Epithelial cell of proximal tubule (primary cell): ENCODE results near the gene ACTN4. TPM values are rescaled to one million over a fixed set of nuclear protein-coding genes. Genes with fewer than 3 reads are reported as not detected.
"Not testable (repeated sequence)": the region's sequence is repeated elsewhere in the genome, so short reads cannot be mapped to it uniquely, and the experiment has no call there.

Experiments used
- DNase-seq: peaks from one replicate; pipeline ENCODE4 v3.0.0-alpha.2; 2011; ENCODE audit warnings: low read depth
- H3K4me3 ChIP-seq: 2 replicates; pipeline ENCODE4 v1.5.1; 2011; ENCODE audit warnings: low read depth, mild to moderate bottlenecking, low read length
- total RNA-seq: library from RNA; depleted of rRNA; stranded (reverse); fragments of >200 nt; gene quantifications from 2 replicates; pipeline ENCODE4 v1.2.3, GENCODE V29; 2015
- TF ChIP-seq, protein P1 (sequence below): conservative IDR thresholded peaks from 2 replicates; pipeline ENCODE4 v1.5.1; 2012; ENCODE audit warnings: low read depth, mild to moderate bottlenecking, low read length

The ACTN4 gene
- total RNA-seq, 1 donor from 2014 or later = 629 TPM

DNA sequence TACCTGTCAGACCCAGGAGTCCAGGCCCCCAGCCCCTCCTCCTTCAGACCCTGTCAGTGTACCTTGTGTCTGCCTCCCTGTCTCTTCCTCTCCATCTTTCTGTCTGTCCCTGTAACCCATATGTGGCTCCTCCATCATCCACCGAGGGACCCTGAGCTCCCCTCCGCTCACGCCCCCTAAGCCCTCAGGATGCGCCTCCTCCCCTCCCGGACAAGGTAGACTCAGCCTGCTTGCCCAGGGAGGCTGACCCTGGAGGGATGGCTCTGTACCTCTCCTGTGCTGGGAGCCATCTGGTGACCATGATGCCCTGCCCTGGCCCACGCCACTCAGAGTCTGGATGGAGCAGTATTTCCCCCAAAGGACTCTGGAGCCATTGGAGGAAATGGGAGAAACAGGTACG is 97.9 kb downstream of the ACTN4 start:
- DNase-seq = no peak
- TF ChIP-seq, protein P1, sequence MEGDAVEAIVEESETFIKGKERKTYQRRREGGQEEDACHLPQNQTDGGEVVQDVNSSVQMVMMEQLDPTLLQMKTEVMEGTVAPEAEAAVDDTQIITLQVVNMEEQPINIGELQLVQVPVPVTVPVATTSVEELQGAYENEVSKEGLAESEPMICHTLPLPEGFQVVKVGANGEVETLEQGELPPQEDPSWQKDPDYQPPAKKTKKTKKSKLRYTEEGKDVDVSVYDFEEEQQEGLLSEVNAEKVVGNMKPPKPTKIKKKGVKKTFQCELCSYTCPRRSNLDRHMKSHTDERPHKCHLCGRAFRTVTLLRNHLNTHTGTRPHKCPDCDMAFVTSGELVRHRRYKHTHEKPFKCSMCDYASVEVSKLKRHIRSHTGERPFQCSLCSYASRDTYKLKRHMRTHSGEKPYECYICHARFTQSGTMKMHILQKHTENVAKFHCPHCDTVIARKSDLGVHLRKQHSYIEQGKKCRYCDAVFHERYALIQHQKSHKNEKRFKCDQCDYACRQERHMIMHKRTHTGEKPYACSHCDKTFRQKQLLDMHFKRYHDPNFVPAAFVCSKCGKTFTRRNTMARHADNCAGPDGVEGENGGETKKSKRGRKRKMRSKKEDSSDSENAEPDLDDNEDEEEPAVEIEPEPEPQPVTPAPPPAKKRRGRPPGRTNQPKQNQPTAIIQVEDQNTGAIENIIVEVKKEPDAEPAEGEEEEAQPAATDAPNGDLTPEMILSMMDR = no peak
- H3K4me3 ChIP-seq = no peak overlapping the region

DNA sequence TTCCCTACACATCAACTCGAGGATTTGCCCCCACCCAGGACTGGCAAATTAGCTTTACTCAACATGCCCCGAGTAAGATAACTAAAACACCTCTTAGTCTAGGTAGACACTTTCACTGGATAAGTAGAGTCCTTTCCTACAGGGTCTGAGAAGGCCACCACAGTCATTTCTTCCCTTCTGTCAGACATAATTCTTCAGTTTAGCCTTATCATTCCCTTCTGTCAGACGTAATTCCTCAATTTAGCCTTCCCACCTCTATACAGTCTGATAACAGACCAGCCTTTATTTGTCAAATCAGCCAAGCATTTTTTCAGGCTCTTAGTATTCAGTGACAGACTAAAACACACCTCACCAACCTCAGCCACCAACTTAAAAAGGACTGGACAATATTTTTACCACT is 106.3 kb downstream of the ACTN4 start:
- not testable (repeated sequence) for H3K4me3 ChIP-seq, DNase-seq

DNA sequence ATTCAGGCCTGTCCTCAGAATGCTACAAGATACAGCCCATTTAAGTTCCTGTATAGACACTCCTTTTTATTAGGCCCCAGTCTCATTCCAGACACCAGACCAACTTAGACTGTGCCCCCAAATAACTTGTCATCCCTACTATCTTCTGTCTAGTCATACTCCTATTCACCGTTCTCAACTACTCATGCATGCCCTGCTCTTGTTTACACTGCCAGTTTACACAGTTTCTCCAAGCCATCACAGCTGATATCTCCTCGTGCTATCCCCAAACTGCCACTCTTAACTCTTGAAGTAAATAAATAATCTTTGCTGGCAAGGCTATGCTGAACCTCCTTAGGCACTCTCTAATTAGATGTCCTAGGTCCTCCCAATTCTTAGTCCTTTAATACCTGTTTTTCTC is 106.7 kb downstream of the ACTN4 start:
- not testable (repeated sequence) for H3K4me3 ChIP-seq, DNase-seq

DNA sequence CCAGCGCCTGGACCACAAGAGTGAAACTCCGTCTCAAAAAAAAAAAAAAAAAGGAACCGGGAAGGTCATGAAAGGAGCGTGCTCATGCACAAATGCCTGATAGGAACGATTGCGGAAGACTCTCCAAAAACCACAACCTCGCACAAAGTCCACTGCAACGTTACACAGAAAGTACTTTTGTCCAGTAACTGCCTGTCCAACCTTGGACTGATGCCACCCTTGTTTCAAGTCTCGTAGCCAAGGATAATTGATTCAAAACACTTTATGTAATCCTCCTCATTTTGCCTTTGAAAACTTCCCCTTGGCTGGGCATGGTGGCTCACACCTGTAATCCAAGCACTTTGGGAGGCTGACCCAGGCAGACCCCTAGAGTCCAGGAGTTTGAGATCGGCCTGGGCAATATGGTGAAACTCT is 112.1 kb downstream of the ACTN4 start:
- TF ChIP-seq, protein P1 = no peak
- no peak overlapping the region for H3K4me3 ChIP-seq
- DNase-seq = peak; percentile 72

DNA sequence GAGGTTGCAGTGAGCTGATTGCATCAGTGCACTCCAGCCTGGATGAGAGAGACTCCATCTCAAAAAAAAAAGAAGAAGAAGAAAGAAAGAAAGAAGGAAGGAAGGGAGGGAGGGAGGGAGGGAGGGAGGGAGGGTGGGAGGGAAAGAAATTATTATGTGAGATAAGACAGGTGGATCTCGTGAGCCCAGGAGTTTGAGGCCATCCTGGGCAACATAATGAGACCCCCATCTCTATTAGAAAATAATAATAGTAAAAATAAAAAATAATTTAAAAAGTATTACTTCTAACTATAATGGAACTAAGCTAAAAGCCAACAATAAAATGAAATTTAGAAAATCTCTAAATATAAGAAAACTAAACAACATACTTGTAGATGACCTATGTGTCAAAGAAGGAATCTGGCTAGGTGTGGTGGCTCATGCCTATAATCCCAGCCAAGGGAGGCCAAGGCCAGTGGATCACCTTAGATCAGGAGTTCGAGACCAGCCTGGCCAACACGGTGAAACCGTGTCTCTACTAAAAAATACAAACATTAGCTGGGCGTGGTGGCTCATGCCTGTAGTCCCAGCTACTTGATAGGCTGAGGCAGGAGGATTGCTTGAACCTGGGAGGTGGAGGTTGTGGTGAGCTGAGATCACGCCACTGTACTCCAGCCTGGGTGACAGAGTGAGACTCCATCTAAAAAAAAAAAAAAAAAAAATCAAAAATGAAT is 113.5 kb downstream of the ACTN4 start:
- H3K4me3 ChIP-seq, DNase-seq: not testable (repeated sequence)

DNA sequence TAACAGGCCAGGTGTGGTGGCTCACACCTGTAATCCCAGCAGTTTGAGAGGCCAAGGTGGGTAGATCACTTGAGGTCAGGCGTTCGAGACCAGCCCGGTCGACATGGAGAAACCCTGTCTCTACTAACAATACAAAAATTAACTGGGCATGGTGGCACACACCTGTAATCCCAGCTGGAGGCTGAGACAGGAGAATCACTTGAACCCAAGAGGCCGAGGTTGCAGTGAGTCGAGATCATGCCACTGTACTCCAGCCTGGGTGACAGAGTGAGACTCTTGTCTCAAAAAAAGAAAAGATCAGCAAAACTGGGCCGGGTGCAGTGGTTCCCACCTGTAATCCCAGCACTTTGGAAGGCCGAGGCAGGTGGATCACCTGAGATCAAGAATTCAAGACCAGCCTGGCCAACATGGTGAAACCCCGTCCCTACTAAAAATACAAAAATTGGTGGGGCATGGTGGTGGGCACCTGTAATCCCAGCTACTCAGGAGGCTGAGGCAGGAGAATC is 114.5 kb downstream of the ACTN4 start:
- not testable (repeated sequence) for DNase-seq

DNA sequence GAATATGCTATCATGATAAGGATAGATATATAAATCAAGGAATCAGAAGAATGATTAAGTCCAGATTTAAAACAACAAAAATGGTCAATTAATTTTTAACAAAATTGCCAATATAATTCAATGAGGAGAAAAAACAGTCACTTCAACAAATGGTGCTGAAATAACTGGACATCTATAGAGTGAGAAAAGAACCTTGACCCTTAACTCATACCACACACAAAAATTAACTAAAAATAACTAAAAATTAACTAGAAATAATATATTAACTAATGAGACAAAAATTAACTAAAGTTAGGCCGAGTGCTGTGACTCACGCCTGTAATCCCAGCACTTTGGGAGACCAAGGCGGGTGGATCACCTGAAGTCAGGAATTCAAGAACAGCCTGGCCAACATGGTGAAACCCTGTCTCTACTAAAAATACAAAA is 116.4 kb downstream of the ACTN4 start:
- TF ChIP-seq, protein P1 = no peak
- peak; percentile 75 for DNase-seq
- H3K4me3 ChIP-seq = no peak overlapping the region

More for the DNA sequence above, 114.5 kb downstream of the ACTN4 start:
- not testable (repeated sequence) for H3K4me3 ChIP-seq

DNA sequence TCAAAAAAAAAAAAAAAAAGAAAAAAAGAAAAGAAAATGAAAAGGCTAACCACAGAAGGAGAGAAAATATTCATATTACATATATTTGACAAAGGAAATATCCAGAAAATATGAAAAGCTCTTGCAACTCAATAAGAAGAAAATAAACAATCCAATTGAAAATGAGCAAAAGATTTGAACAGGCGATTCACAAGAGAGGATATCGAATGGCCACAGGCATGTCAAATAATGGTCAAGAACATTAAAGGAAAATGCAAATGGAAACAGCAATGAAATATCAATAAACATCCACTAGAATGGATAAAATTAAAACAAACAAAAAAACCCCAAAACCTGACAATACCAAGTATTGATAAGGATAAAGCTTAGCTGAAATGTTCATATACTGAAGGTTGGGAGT is 117.8 kb downstream of the ACTN4 start:
- TF ChIP-seq, protein P1 = no peak
- H3K4me3 ChIP-seq = no peak overlapping the region

DNA sequence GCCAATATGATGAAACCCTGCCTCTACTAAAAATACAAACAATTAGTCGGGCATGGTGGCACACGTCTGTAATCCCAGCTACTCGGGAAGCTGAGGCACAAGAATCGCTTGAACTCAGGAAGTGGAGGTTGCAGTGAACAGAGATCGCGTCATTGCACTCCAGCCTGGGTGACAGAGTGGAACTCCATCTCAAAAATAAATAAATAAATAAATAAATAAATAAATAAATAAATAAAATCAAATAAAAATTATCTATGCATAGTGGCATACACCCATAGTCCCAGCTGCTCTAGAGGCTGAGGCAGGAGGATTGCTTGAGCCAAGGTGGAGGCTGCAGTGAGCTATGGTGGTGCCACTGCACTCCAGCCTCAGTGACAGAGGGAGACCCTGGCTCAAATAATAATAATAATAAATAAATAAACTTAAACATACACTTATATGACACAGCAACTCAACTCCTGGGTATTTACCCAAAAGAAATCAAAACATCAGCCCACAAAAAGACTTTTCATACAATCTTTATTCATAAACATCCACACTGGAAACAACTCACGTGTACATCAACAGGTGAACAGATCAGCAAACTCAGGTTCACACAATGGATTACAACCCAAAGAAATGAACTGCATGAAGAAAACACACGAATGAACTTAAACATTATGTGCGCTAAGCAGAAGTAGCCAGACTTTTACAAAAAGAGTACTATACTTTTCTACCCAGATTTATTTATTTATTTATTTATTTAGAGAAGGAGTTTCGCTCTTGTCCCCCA is 119.0 kb downstream of the ACTN4 start:
- DNase-seq = no peak
- TF ChIP-seq, protein P1 = no peak
- H3K4me3 ChIP-seq = no peak overlapping the region

More for the DNA sequence above, 117.8 kb downstream of the ACTN4 start:
- DNase-seq = no peak
